ENCODE measurements around the gene BIN1.

BIN1 gene

GRCh38 chr2:127054996-127055785 lies 51.8 kb downstream of the BIN1 start:
- DNase-seq: no peak

- DNase-seq: no peak
Observed at GRCh38 chr2:127054604-127054930, 52.4 kb downstream of the BIN1 start.

- DNase-seq: no peak
Observed at GRCh38 chr2:127053731-127054603, 53.0 kb downstream of the BIN1 start.

GRCh38 chr2:127052771-127053691 lies 53.9 kb downstream of the BIN1 start:
- DNase-seq: no peak

GRCh38 chr2:127052057-127052770 lies 54.7 kb downstream of the BIN1 start:
- DNase-seq: no peak

GRCh38 chr2:127051116-127052056 lies 55.6 kb downstream of the BIN1 start:
- no peak for DNase-seq

- no peak for DNase-seq
Observed at GRCh38 chr2:127050803-127051115, 56.2 kb downstream of the BIN1 start.

- DNase-seq: peak; percentile 36 to 46 (median 44)
Observed at GRCh38 chr2:127049927-127050802, 56.8 kb downstream of the BIN1 start.

GRCh38 chr2:127048969-127049897 lies 57.7 kb downstream of the BIN1 start:
- no peak for DNase-seq

- DNase-seq: no peak
Observed at GRCh38 chr2:127048618-127048935, 58.4 kb downstream of the BIN1 start.

GRCh38 chr2:127047716-127048617 lies 59.0 kb downstream of the BIN1 start:
- DNase-seq: no peak

GRCh38 chr2:127047054-127047453 lies 59.9 kb downstream of the BIN1 start:
- DNase-seq: no peak

GRCh38 chr2:127046579-127046978 lies 60.4 kb downstream of the BIN1 start:
- DNase-seq: no peak

- DNase-seq: no peak
Observed at GRCh38 chr2:127045792-127046501, 61.0 kb downstream of the BIN1 start.

- DNase-seq: no peak
Observed at GRCh38 chr2:127044977-127045661, 61.8 kb downstream of the BIN1 start.

- DNase-seq: no peak
Observed at GRCh38 chr2:127044165-127044718, 62.7 kb downstream of the BIN1 start.

Data from activated CD4-positive, CD25-positive, alpha-beta regulatory T cell (primary cell).